K562 (cell line): ENCODE results near the gene TSPAN14. TPM values are rescaled to one million over a fixed set of nuclear protein-coding genes. Genes with fewer than 3 reads are reported as not detected.

Experiments used
- C11orf30 ChIP-seq: fragments of 450-650 bp; IDR thresholded peaks from 2 replicates; pipeline ENCODE4 v1.6.1; 2016; ENCODE audit warnings: low read depth, mild to moderate bottlenecking
- CBFB ChIP-seq: sonication (generic); formaldehyde crosslinking; IDR thresholded peaks from 2 replicates; pipeline ENCODE4 v1.4.0; 2020; ENCODE audit warnings: mild to moderate bottlenecking, missing genetic modification reagents
- HDAC3 ChIP-seq: fragments of 450-650 bp; IDR thresholded peaks from 2 replicates; pipeline ENCODE4 v1.6.1; 2018; ENCODE audit warnings: borderline replicate concordance, mild to moderate bottlenecking, moderate library complexity; ENCODE audit not compliant: partially characterized antibody
- HMG20B ChIP-seq: fragments of 250-450 bp; sonication (Bioruptor Pico); IDR thresholded peaks from 2 replicates; pipeline ENCODE4 v1.5.0; 2021; ENCODE audit warnings: mild to moderate bottlenecking
- HNRNPUL1 ChIP-seq: fragments of 200-400 bp; formaldehyde crosslinking; IDR thresholded peaks from 2 replicates; pipeline ENCODE4 v1.6.1; 2017; ENCODE audit warnings: low read length
- KLF1 ChIP-seq: fragments of 450-650 bp; IDR thresholded peaks from 2 replicates; pipeline ENCODE4 v1.6.1; 2016; ENCODE audit warnings: missing genetic modification characterization, missing compliant biosample characterization
- L3MBTL2 ChIP-seq: fragments of 450-650 bp; IDR thresholded peaks from 2 replicates; pipeline ENCODE4 v1.6.1; 2016; ENCODE audit warnings: mild to moderate bottlenecking, moderate library complexity
- NFE2 ChIP-seq: IDR thresholded peaks from 2 replicates; pipeline ENCODE4 v1.6.1; 2014; ENCODE audit warnings: antibody characterized with exemption, low read depth
- NR2C1 ChIP-seq, 2 experiments: fragments of 450-650 bp; IDR thresholded peaks; 2 replicates each; pipeline ENCODE4 v1.6.1; 2017; ENCODE audit warnings: mild to moderate bottlenecking in 2 of 2, antibody characterized with exemption in 1 of 2, inconsistent platforms in 1 of 2, missing compliant biosample characterization in 1 of 2, missing genetic modification characterization in 1 of 2
- RBM22 ChIP-seq: fragments of 200-400 bp; formaldehyde crosslinking; IDR thresholded peaks from 2 replicates; pipeline ENCODE4 v1.6.1; 2018; ENCODE audit warnings: low read length, low read depth; ENCODE audit not compliant: poor library complexity, severe bottlenecking
- SMARCC2 ChIP-seq: fragments of 450-650 bp; IDR thresholded peaks from 2 replicates; pipeline ENCODE4 v1.6.1; 2017; ENCODE audit warnings: antibody characterized with exemption, moderate library complexity, mild to moderate bottlenecking, low read depth
- TCF7L2 ChIP-seq: fragments of 150-350 bp; IDR thresholded peaks from 2 replicates; pipeline ENCODE4 v1.6.1; 2016; ENCODE audit warnings: low read depth, mild to moderate bottlenecking, low read length, moderate library complexity
- ZBTB17 ChIP-seq: fragments of 450-650 bp; formaldehyde crosslinking; IDR thresholded peaks from 2 replicates; pipeline ENCODE4 v1.4.0; 2020; ENCODE audit warnings: mild to moderate bottlenecking
- ZBTB7A ChIP-seq: IDR thresholded peaks from 2 replicates; pipeline ENCODE4 v1.6.1; 2011; ENCODE audit warnings: low read depth, mild to moderate bottlenecking, low read length, moderate library complexity, borderline replicate concordance; ENCODE audit not compliant: control insufficient read depth
- ZNF444 ChIP-seq: fragments of 250-450 bp; sonication (Bioruptor Pico); IDR thresholded peaks from 2 replicates; pipeline ENCODE4 v1.4.0; 2020; ENCODE audit warnings: mild to moderate bottlenecking, moderate library complexity
- ZNF57 ChIP-seq: fragments of 450-650 bp; formaldehyde crosslinking; IDR thresholded peaks from 2 replicates; pipeline ENCODE4 v1.4.0; 2020; ENCODE audit warnings: mild to moderate bottlenecking, moderate library complexity
- polyA plus RNA-seq, 8 experiments: library from polyadenylated mRNA; depleted of rRNA in 4 of 8; stranded (reverse) in 5 of 8; unstranded in 3 of 8; fragments of >200 nt; fragmentation: Nextera tagmentation in 2 of 8; fragmentation: Illumina TruSeq in 1 of 8; extraction: Ambion mirVana in 2 of 8; extraction: Trizol in 1 of 8; gene quantifications; 2 replicates each; pipeline versions ENCODE4 v1.2.1 to v1.2.3, GENCODE V29; 2011 to 2014; ENCODE audit warnings: inconsistent platforms in 1 of 8, missing spikeins in 1 of 8
- total RNA-seq, 7 experiments: library from RNA; depleted of rRNA in 6 of 7; stranded (reverse); fragments of >200 nt in 6 of 7; fragmentation: Illumina TruSeq in 2 of 7; extraction: Trizol in 2 of 7; gene quantifications; 2 replicates each; pipeline versions ENCODE4 v1.2.1 to v1.2.3, GENCODE V29; 2011 to 2021; ENCODE audit warnings: low replicate concordance in 1 of 7
- TF ChIP-seq, protein P1 (sequence below): sonication (generic); formaldehyde crosslinking; IDR thresholded peaks from 2 replicates; pipeline ENCODE4 v1.8.0; 2022; ENCODE audit warnings: missing genetic modification reagents, mild to moderate bottlenecking, borderline replicate concordance
- TF ChIP-seq, protein P2 (sequence below): sonication (generic); formaldehyde crosslinking; IDR thresholded peaks from 2 replicates; pipeline ENCODE4 v1.8.1; 2022; ENCODE audit warnings: missing genetic modification reagents
- TF ChIP-seq, protein P3 (sequence below): fragments of 450-650 bp; formaldehyde crosslinking; IDR thresholded peaks from 2 replicates; pipeline ENCODE4 v1.4.0; 2020; ENCODE audit warnings: mild to moderate bottlenecking, mixed read lengths
- TF ChIP-seq, protein P4 (sequence below): sonication (generic); formaldehyde crosslinking; IDR thresholded peaks from 2 replicates; pipeline ENCODE4 v1.9.0; 2022; ENCODE audit warnings: mild to moderate bottlenecking, missing genetic modification reagents
- TF ChIP-seq, protein P5 (sequence below): fragments of 250-450 bp; sonication (Bioruptor Pico); IDR thresholded peaks from 2 replicates; pipeline ENCODE4 v1.5.0; 2020; ENCODE audit warnings: mild to moderate bottlenecking, borderline replicate concordance

Gene TSPAN14
- total and polyA plus RNA-seq, 9 of the 15 experiments (the other 6 are each of a cell fraction or from before 2014, with no cell fraction given): 5.8 to 92.9 (median 23.3) TPM

DNA sequence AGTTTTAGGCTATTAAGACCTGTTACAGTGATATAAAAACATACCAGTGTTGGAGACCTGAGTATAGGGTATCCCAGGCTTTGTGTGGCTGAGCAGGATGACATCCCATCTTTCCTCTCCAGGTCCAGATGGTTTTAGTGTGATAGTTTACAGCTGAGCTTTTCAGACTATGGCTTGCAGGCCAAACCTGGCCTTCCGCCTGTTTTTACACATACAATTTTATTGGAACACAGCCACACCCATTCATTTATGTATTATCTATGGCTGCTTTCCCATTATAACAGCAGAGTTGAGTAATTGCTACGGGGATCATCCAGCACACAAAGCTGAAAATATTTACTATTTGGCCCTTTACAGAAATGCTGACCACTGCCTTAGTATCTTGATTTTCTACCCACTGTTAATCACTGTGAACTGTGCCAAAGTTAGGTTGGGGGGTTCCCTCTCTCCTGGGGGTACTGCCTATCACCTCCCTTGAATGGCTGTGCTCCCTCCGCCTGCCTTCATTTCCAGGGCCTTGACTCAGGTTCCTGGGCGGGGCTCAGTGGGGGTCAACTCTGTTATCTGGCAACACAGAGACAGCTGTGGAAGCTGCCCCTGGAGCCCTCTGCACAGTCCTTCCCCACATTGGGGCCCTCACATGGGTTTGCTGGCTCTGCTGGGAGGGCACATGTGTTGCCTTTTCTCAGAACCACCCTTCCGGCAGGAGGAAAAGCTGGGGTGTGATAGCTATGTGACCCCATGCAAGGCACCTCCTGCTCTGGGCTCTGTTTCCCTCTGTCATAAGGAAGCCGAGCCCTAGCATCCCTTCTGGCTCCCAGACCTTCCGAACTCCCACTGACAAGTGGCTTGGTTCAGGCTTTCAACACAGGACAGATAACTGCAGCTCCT, 43.3 kb downstream of the TSPAN14 start (continued):
- TF ChIP-seq RBM22 (no peak), TCF7L2 (no peak), SMARCC2 (peak; percentile 53; the same call in 1 of the 2 replicates), HNRNPUL1 (no peak), HMG20B (CRISPR knock-in tag) (no peak), ZBTB17 (CRISPR knock-in tag) (no peak), NR2C1 (IDR thresholded peaks at IDR 0.05) (peak; percentile 86), NR2C1 (tag; IDR thresholded peaks at IDR 0.05) (peak; percentile 88), ZNF57 (no peak), HDAC3 (no peak), C11orf30 (no peak), ZNF444 (no peak), L3MBTL2 (no peak), CBFB (CRISPR knock-in tag) (peak; percentile 65; the same call in 1 of the 2 replicates), KLF1 (tag) (no peak), ZBTB7A (peak; percentile 88; the same call in 1 of the 2 replicates), NFE2 (no peak)
- TF ChIP-seq, protein P1, sequence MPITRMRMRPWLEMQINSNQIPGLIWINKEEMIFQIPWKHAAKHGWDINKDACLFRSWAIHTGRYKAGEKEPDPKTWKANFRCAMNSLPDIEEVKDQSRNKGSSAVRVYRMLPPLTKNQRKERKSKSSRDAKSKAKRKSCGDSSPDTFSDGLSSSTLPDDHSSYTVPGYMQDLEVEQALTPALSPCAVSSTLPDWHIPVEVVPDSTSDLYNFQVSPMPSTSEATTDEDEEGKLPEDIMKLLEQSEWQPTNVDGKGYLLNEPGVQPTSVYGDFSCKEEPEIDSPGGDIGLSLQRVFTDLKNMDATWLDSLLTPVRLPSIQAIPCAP: no peak
- TF ChIP-seq, protein P2, sequence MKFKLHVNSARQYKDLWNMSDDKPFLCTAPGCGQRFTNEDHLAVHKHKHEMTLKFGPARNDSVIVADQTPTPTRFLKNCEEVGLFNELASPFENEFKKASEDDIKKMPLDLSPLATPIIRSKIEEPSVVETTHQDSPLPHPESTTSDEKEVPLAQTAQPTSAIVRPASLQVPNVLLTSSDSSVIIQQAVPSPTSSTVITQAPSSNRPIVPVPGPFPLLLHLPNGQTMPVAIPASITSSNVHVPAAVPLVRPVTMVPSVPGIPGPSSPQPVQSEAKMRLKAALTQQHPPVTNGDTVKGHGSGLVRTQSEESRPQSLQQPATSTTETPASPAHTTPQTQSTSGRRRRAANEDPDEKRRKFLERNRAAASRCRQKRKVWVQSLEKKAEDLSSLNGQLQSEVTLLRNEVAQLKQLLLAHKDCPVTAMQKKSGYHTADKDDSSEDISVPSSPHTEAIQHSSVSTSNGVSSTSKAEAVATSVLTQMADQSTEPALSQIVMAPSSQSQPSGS (CRISPR knock-in tag): no peak
- TF ChIP-seq, protein P3, sequence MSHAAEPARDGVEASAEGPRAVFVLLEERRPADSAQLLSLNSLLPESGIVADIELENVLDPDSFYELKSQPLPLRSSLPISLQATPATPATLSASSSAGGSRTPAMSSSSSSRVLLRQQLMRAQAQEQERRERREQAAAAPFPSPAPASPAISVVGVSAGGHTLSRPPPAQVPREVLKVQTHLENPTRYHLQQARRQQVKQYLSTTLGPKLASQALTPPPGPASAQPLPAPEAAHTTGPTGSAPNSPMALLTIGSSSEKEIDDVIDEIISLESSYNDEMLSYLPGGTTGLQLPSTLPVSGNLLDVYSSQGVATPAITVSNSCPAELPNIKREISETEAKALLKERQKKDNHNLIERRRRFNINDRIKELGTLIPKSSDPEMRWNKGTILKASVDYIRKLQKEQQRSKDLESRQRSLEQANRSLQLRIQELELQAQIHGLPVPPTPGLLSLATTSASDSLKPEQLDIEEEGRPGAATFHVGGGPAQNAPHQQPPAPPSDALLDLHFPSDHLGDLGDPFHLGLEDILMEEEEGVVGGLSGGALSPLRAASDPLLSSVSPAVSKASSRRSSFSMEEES (CRISPR knock-in tag): no peak
- TF ChIP-seq, protein P4, sequence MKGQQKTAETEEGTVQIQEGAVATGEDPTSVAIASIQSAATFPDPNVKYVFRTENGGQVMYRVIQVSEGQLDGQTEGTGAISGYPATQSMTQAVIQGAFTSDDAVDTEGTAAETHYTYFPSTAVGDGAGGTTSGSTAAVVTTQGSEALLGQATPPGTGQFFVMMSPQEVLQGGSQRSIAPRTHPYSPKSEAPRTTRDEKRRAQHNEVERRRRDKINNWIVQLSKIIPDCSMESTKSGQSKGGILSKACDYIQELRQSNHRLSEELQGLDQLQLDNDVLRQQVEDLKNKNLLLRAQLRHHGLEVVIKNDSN (CRISPR knock-in tag): no peak
- TF ChIP-seq, protein P5, sequence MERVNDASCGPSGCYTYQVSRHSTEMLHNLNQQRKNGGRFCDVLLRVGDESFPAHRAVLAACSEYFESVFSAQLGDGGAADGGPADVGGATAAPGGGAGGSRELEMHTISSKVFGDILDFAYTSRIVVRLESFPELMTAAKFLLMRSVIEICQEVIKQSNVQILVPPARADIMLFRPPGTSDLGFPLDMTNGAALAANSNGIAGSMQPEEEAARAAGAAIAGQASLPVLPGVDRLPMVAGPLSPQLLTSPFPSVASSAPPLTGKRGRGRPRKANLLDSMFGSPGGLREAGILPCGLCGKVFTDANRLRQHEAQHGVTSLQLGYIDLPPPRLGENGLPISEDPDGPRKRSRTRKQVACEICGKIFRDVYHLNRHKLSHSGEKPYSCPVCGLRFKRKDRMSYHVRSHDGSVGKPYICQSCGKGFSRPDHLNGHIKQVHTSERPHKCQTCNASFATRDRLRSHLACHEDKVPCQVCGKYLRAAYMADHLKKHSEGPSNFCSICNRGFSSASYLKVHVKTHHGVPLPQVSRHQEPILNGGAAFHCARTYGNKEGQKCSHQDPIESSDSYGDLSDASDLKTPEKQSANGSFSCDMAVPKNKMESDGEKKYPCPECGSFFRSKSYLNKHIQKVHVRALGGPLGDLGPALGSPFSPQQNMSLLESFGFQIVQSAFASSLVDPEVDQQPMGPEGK: no peak
